SK-N-MC (cell line): ENCODE data around the gene TAX1BP3.

ENCODE experiments used
- EZH2 ChIP-seq: fragments of 200-600 bp; sonication (generic); IDR thresholded peaks from one replicate; pipeline ENCODE4 v1.6.1; 2017; ENCODE audit warnings: antibody characterized with exemption
- POLR2AphosphoS5 ChIP-seq: IDR thresholded peaks from 2 replicates; pipeline ENCODE4 v1.6.1; 2012; ENCODE audit warnings: mild to moderate bottlenecking, low read depth, low read length, borderline replicate concordance

DNA sequence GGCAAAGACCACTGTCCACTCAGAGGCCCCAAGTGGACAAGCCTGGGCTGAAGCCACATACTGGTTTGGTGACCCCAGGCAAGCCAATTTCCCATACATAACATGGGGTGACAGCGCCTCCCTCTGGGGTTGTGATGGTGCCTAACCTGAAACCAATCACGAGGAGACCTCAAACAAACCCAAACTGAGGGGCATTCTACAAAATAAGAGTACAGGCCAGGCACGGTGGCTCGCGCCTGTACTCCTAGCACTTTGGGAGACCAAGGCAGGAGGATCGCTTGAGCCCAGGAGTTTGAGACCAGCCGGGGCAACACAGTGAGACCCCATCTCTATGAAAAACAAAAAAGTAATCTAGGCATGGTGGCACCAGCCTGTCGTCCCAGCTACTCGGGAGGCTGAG is 24.0 kb upstream of the TAX1BP3 start:
- TF ChIP-seq EZH2 (no peak), POLR2AphosphoS5 (no peak)
